ENCODE results near the gene OBP2A.

Gene OBP2A

GRCh38 chr9:135562235-135562745, 16.4 kb downstream of the OBP2A start:
- Histone ChIP-seq H3K27me3 (ENCODE audit: control insufficient read depth, insufficient read depth, low read length) (no peaks in the 10 kb centered on the region), H2AFZ (no peak overlapping the region), H3K4me1 (no peaks in the 10 kb centered on the region), H3K27ac (no peak overlapping the region), H3K79me2 (no peaks in the 10 kb centered on the region), H3K9ac (no peak overlapping the region), H3K4me2 (ENCODE audit: low read length) (no peak overlapping the region), H3K4me3 (ENCODE audit: low read depth, low read length) (no peak overlapping the region), H3K36me3 (ENCODE audit: control insufficient read depth, insufficient read depth, low read length) (no peaks in the 10 kb centered on the region), H3K9me3 (ENCODE audit: control insufficient read depth, low read length) (no peaks in the 10 kb centered on the region)
- TF ChIP-seq CTCF (IDR thresholded peaks at IDR 0.05) = no peak

- no peaks in the 10 kb centered on the region for H3K4me1 ChIP-seq
- no peaks in the 10 kb centered on the region for H3K36me3 ChIP-seq (ENCODE audit: control insufficient read depth, insufficient read depth, low read length)
- H2AFZ ChIP-seq = no peak overlapping the region
- H3K27me3 ChIP-seq (ENCODE audit: control insufficient read depth, insufficient read depth, low read length) = no peaks in the 10 kb centered on the region
- no peak overlapping the region for H3K4me2 ChIP-seq (ENCODE audit: low read length)
- no peak overlapping the region for H3K9ac ChIP-seq
- no peak for TF ChIP-seq CTCF (IDR thresholded peaks at IDR 0.05)
- H3K9me3 ChIP-seq (ENCODE audit: control insufficient read depth, low read length) = no peaks in the 10 kb centered on the region
- no peaks in the 10 kb centered on the region for H3K79me2 ChIP-seq
- no peak overlapping the region for H3K4me3 ChIP-seq (ENCODE audit: low read depth, low read length)
- H3K27ac ChIP-seq = no peak overlapping the region
Observed at GRCh38 chr9:135563039-135563476, 17.1 kb downstream of the OBP2A start.

GRCh38 chr9:135563858-135564257, 17.9 kb downstream of the OBP2A start:
- Histone ChIP-seq H3K36me3 (ENCODE audit: control insufficient read depth, insufficient read depth, low read length) (no peaks in the 10 kb centered on the region), H3K79me2 (no peaks in the 10 kb centered on the region), H2AFZ (no peak overlapping the region), H3K27ac (no peak overlapping the region), H3K4me2 (ENCODE audit: low read length) (no peak overlapping the region), H3K9me3 (ENCODE audit: control insufficient read depth, low read length) (no peaks in the 10 kb centered on the region), H3K4me1 (no peaks in the 10 kb centered on the region), H3K9ac (no peak overlapping the region), H3K27me3 (ENCODE audit: control insufficient read depth, insufficient read depth, low read length) (no peaks in the 10 kb centered on the region), H3K4me3 (ENCODE audit: low read depth, low read length) (no peak overlapping the region)
- TF ChIP-seq CTCF (IDR thresholded peaks at IDR 0.05) = no peak

- no peak for TF ChIP-seq CTCF (IDR thresholded peaks at IDR 0.05)
- Histone ChIP-seq H3K79me2 (no peaks in the 10 kb centered on the region), H3K9ac (no peak overlapping the region), H2AFZ (no peak overlapping the region), H3K9me3 (ENCODE audit: control insufficient read depth, low read length) (no peaks in the 10 kb centered on the region), H3K4me2 (ENCODE audit: low read length) (no peak overlapping the region), H3K4me3 (ENCODE audit: low read depth, low read length) (no peak overlapping the region), H3K4me1 (no peaks in the 10 kb centered on the region), H3K36me3 (ENCODE audit: control insufficient read depth, insufficient read depth, low read length) (no peaks in the 10 kb centered on the region), H3K27me3 (ENCODE audit: control insufficient read depth, insufficient read depth, low read length) (no peaks in the 10 kb centered on the region), H3K27ac (no peak overlapping the region)
Observed at GRCh38 chr9:135565141-135565628, 19.3 kb downstream of the OBP2A start.

GRCh38 chr9:135565636-135566035, 19.7 kb downstream of the OBP2A start:
- no peak for TF ChIP-seq CTCF (IDR thresholded peaks at IDR 0.05)
- Histone ChIP-seq H3K36me3 (ENCODE audit: control insufficient read depth, insufficient read depth, low read length) (no peaks in the 10 kb centered on the region), H3K27ac (no peak overlapping the region), H3K4me1 (no peaks in the 10 kb centered on the region), H3K9ac (no peak overlapping the region), H3K4me2 (ENCODE audit: low read length) (no peak overlapping the region), H3K9me3 (ENCODE audit: control insufficient read depth, low read length) (no peaks in the 10 kb centered on the region), H3K27me3 (ENCODE audit: control insufficient read depth, insufficient read depth, low read length) (no peaks in the 10 kb centered on the region), H2AFZ (no peak overlapping the region), H3K79me2 (no peaks in the 10 kb centered on the region), H3K4me3 (ENCODE audit: low read depth, low read length) (no peak overlapping the region)
